H1 (cell line): ENCODE measurements around the gene XK. TPM values are rescaled to one million over a fixed set of nuclear protein-coding genes. Genes with fewer than 3 reads are reported as not detected.

Source experiments
- CTCF ChIA-PET: fragments of 300-600 bp; sonication (Branson Sonifier 250); formaldehyde crosslinking; loops from one replicate; lab custom pipeline; 2021; ENCODE audit not compliant: partially characterized antibody; lab: Charles Lee
- POLR2A ChIA-PET: fragments of 300-600 bp; sonication (Branson Sonifier 250); formaldehyde crosslinking; loops from one replicate; lab custom pipeline; 2021; ENCODE audit warnings: inconsistent platforms; ENCODE audit not compliant: partially characterized antibody; lab: Charles Lee
- DNase-seq, 2 experiments: peaks; one replicate each; pipeline versions ENCODE4 v3.0.0 to v3.0.0-alpha.2; 2010 to 2022; ENCODE audit warnings: low spot score in 2 of 2, low read depth in 1 of 2, mixed read lengths in 1 of 2
- FAIRE-seq: peaks from 2 replicates; lab custom pipeline; 2011; peaks lifted over from hg19 to GRCh38; lab: Jason Lieb, UNC
- H2AFZ ChIP-seq: 2 replicates; pipeline ENCODE4 v1.8.1; 2012; ENCODE audit warnings: low read length, inconsistent platforms
- H2AK5ac ChIP-seq: 2 replicates; pipeline ENCODE4 v1.6.1; 2013; ENCODE audit warnings: low read depth, low read length
- H2BK120ac ChIP-seq: replicated peaks from 2 replicates; pipeline ENCODE3; 2013; ENCODE audit warnings: low read depth, low read length, inconsistent platforms
- H2BK12ac ChIP-seq: 2 replicates; pipeline ENCODE4 v1.6.1; 2013; ENCODE audit warnings: low read depth, low read length
- H2BK15ac ChIP-seq: 2 replicates; pipeline ENCODE4 v1.6.1; 2013; ENCODE audit warnings: low read length
- H2BK20ac ChIP-seq: 2 replicates; pipeline ENCODE4 v1.6.1; 2013; ENCODE audit warnings: low read length
- H2BK5ac ChIP-seq: 2 replicates; pipeline ENCODE4 v1.6.1; 2013; ENCODE audit warnings: low read depth, low read length
- H3K14ac ChIP-seq: 2 replicates; pipeline ENCODE4 v1.6.1; 2013; ENCODE audit warnings: inconsistent platforms; ENCODE audit not compliant: insufficient read length
- H3K18ac ChIP-seq: 2 replicates; pipeline ENCODE4 v1.6.1; 2013; ENCODE audit warnings: low read length; ENCODE audit errors: extremely low read depth
- H3K23ac ChIP-seq: 2 replicates; pipeline ENCODE4 v1.6.1; 2013; ENCODE audit warnings: inconsistent platforms; ENCODE audit not compliant: insufficient read length
- H3K23me2 ChIP-seq: 2 replicates; pipeline ENCODE4 v1.6.1; 2013; ENCODE audit warnings: low read depth, low read length
- H3K27ac ChIP-seq: 2 replicates; pipeline ENCODE4 v1.6.1; 2011; ENCODE audit warnings: low read depth, low read length, inconsistent platforms
- H3K27me3 ChIP-seq, 4 experiments: replicated peaks in 1 of 4; 1 replicate in 1 of 4; 2 replicates in 3 of 4; pipeline versions ENCODE4 v1.6.1 to v1.8.1; 2011 to 2013; ENCODE audit warnings: low read length in 3 of 4, mild to moderate bottlenecking in 3 of 4, inconsistent platforms in 2 of 4, mixed read lengths in 2 of 4, moderate library complexity in 1 of 4; ENCODE audit not compliant: control insufficient read depth in 3 of 4, insufficient read depth in 3 of 4; ENCODE audit errors: extremely low read depth in 1 of 4
- H3K36me3 ChIP-seq, 4 experiments: 2 replicates each; pipeline versions ENCODE4 v1.6.1 to v1.8.1; 2011 to 2013; ENCODE audit warnings: mild to moderate bottlenecking in 4 of 4, low read length in 3 of 4, moderate library complexity in 2 of 4, control low read depth in 1 of 4, inconsistent platforms in 1 of 4; ENCODE audit not compliant: insufficient read depth in 4 of 4, control insufficient read depth in 2 of 4
- H3K4ac ChIP-seq: replicated peaks from 2 replicates; pipeline ENCODE3; 2013; ENCODE audit warnings: low read length, low read depth, mixed read lengths, inconsistent platforms; ENCODE audit not compliant: insufficient read length
- H3K4me1 ChIP-seq, 4 experiments: replicated peaks in 1 of 4; 1 replicate in 1 of 4; 2 replicates in 3 of 4; pipeline versions ENCODE4 v1.6.1 to v1.8.1; 2011 to 2013; ENCODE audit warnings: low read length in 3 of 4, inconsistent platforms in 2 of 4, mixed read lengths in 1 of 4; ENCODE audit not compliant: insufficient read depth in 4 of 4, control insufficient read depth in 3 of 4
- H3K4me2 ChIP-seq, 2 experiments: 2 replicates each; pipeline versions ENCODE4 v1.6.1 to v1.8.1; 2011 to 2013; ENCODE audit warnings: low read depth in 2 of 2, low read length in 2 of 2, control low read depth in 1 of 2, inconsistent platforms in 1 of 2, mild to moderate bottlenecking in 1 of 2; ENCODE audit not compliant: insufficient read depth in 1 of 2
- H3K4me3 ChIP-seq, 4 experiments: fragments of 200-600, 300-600 bp in 1 of 4; sonication (generic), shearing (Covaris generic), sonication (Bioruptor Twin) in 1 of 4; 2 replicates each; pipeline versions ENCODE4 v1.5.1 to v1.8.1; 2011 to 2016; ENCODE audit warnings: low read length in 4 of 4, low read depth in 3 of 4, control low read depth in 2 of 4, inconsistent platforms in 2 of 4, mild to moderate bottlenecking in 2 of 4, mixed read lengths in 1 of 4, moderate library complexity in 1 of 4; ENCODE audit not compliant: insufficient read depth in 2 of 4; ENCODE audit errors: extremely low read depth in 1 of 4
- H3K56ac ChIP-seq: replicated peaks from 2 replicates; pipeline ENCODE3; 2013; ENCODE audit warnings: low read depth, mild to moderate bottlenecking, mixed read lengths, low read length, inconsistent platforms; ENCODE audit not compliant: insufficient read length
- H3K79me1 ChIP-seq: 2 replicates; pipeline ENCODE4 v1.6.1; 2013; ENCODE audit warnings: low read depth, low read length, control low read depth
- H3K79me2 ChIP-seq, 2 experiments: 2 replicates each; pipeline versions ENCODE4 v1.6.1 to v1.8.1; 2012 to 2013; ENCODE audit warnings: low read length in 2 of 2, mild to moderate bottlenecking in 2 of 2, inconsistent platforms in 1 of 2; ENCODE audit not compliant: insufficient read depth in 2 of 2, control insufficient read depth in 1 of 2
- H3K9ac ChIP-seq, 4 experiments: replicated peaks in 1 of 4; 1 replicate in 1 of 4; 2 replicates in 3 of 4; pipeline versions ENCODE4 v1.6.1 to v1.8.1; 2011 to 2013; ENCODE audit warnings: low read depth in 3 of 4, low read length in 3 of 4, control low read depth in 2 of 4, mild to moderate bottlenecking in 2 of 4, moderate library complexity in 2 of 4, inconsistent platforms in 1 of 4; ENCODE audit errors: extremely low read depth in 1 of 4
- H3K9me3 ChIP-seq, 2 experiments: 2 replicates each; pipeline versions ENCODE4 v1.6.1 to v1.8.1; 2012 to 2013; ENCODE audit warnings: mild to moderate bottlenecking in 2 of 2, moderate library complexity in 2 of 2, control low read depth in 1 of 2, inconsistent platforms in 1 of 2, low read depth in 1 of 2, low read length in 1 of 2, mixed read lengths in 1 of 2; ENCODE audit not compliant: insufficient read depth in 2 of 2
- H4K20me1 ChIP-seq, 2 experiments: replicated peaks in 1 of 2; 2 replicates each; pipeline versions ENCODE3 to v1.8.1; 2011 to 2013; ENCODE audit warnings: inconsistent platforms in 2 of 2, low read length in 2 of 2, mild to moderate bottlenecking in 1 of 2; ENCODE audit not compliant: insufficient read depth in 2 of 2, control insufficient read depth in 1 of 2
- H4K5ac ChIP-seq: 2 replicates; pipeline ENCODE4 v1.6.1; 2013; ENCODE audit warnings: low read length, low read depth, mixed read lengths, inconsistent platforms; ENCODE audit not compliant: insufficient read length
- H4K8ac ChIP-seq: 2 replicates; pipeline ENCODE4 v1.8.0; 2013; ENCODE audit warnings: mild to moderate bottlenecking, moderate library complexity, low read length, inconsistent platforms; ENCODE audit not compliant: insufficient read depth; ENCODE audit errors: extremely low read depth
- H4K91ac ChIP-seq: replicated peaks from 2 replicates; pipeline ENCODE3; 2013; ENCODE audit warnings: low read length, mixed read lengths, inconsistent platforms; ENCODE audit not compliant: insufficient read length
- ASH2L ChIP-seq: fragments of 200-600, 300-600 bp; sonication (generic); IDR thresholded peaks from one replicate; pipeline ENCODE4 v1.7.1; 2017; ENCODE audit warnings: low read length
- MAFK ChIP-seq: IDR thresholded peaks from 2 replicates; pipeline ENCODE4 v1.6.1; 2012; ENCODE audit warnings: low read depth, mild to moderate bottlenecking, improper control_type of control experiment, low read length
- TCF12 ChIP-seq: IDR thresholded peaks from 2 replicates; pipeline ENCODE4 v1.6.1; 2011; ENCODE audit warnings: low read depth, mild to moderate bottlenecking, low read length
- polyA plus RNA-seq, 7 experiments: library from polyadenylated mRNA; depleted of rRNA in 3 of 7; stranded (reverse) in 5 of 7; unstranded in 2 of 7; fragments of >200 nt in 5 of 7; fragments of 200-250 nt in 2 of 7; gene quantifications; 1 replicate in 5 of 7; 2 replicates in 1 of 7; 4 replicates in 1 of 7; pipeline versions ENCODE4 v1.2.1 to v1.2.3, GENCODE V29; 2011 to 2013; ENCODE audit warnings: missing spikeins in 2 of 7, mixed read lengths in 2 of 7
- total RNA-seq: library from RNA; stranded (reverse); fragmentation: NEBNext Ultra II Directional; extraction: Animal tissue kit (Norgen Biotek cat#: 25700); gene quantifications from 2 replicates; pipeline ENCODE4 v1.2.1, GENCODE V29; 2021

Gene XK
- total and polyA plus RNA-seq, 2 of the 8 experiments (the other 6 are each of a cell fraction or from before 2014, with no cell fraction given), result 0.76 to 0.84 TPM

- H3K79me1 ChIP-seq, result no peaks in the 10 kb centered on the region
- H4K91ac ChIP-seq, result no peak overlapping the region
- no peak overlapping the region for H4K8ac ChIP-seq
- no peaks in the 10 kb centered on the region for H3K79me2 ChIP-seq
- ChIA-PET CTCF (no interaction called here), POLR2A (no interaction called here)
- H2BK5ac ChIP-seq, result no peak overlapping the region
- no peak overlapping the region for H2AFZ ChIP-seq
- H3K4me1 ChIP-seq, result no peaks in the 10 kb centered on the region
- peaks cover 0 to 11% of the 10 kb centered on the region in 2 experiments; a peak in 1 of 4 replicates for H3K9me3 ChIP-seq
- no peak overlapping the region for H3K27ac ChIP-seq
- FAIRE-seq, result no peak
- no peak overlapping the region for H3K4me2 ChIP-seq
- H4K20me1 ChIP-seq, result no peaks in the 10 kb centered on the region
- no peak for DNase-seq
- H3K36me3 ChIP-seq, result no peaks in the 10 kb centered on the region
- H3K27me3 ChIP-seq, result no peaks in the 10 kb centered on the region
- H3K9ac ChIP-seq, result no peak overlapping the region
- H3K23me2 ChIP-seq, result no peaks in the 10 kb centered on the region
- H2AK5ac ChIP-seq, result no peak overlapping the region
- no peak overlapping the region for H3K23ac ChIP-seq
- no peak overlapping the region for H3K18ac ChIP-seq
- no peak overlapping the region for H3K4me3 ChIP-seq
- no peak for TF ChIP-seq TCF12
- peak; percentile 51; the same call in 1 of the 2 replicates for TF ChIP-seq MAFK
- no peak for TF ChIP-seq ASH2L
- H4K5ac ChIP-seq, result no peak overlapping the region
- H2BK12ac ChIP-seq, result no peak overlapping the region
- H2BK20ac ChIP-seq, result no peak overlapping the region
- H3K56ac ChIP-seq, result no peak overlapping the region
- no peak overlapping the region for H2BK120ac ChIP-seq
- no peak overlapping the region for H3K14ac ChIP-seq
- H3K4ac ChIP-seq, result no peak overlapping the region
- no peak overlapping the region for H2BK15ac ChIP-seq
Observed at GRCh38 chrX:37638047-37638446, 47.5 kb upstream of the XK start.
